Measurements from ENCODE around the gene CISD1. TPM values are rescaled to one million over a fixed set of nuclear protein-coding genes. Genes with fewer than 3 reads are reported as not detected.
A peak's percentile ranks its signal among the peaks of the same experiment; 100 is the strongest.

The CISD1 gene
- total RNA-seq, 1 donor from 2014 or later: 41.4 TPM

DNA sequence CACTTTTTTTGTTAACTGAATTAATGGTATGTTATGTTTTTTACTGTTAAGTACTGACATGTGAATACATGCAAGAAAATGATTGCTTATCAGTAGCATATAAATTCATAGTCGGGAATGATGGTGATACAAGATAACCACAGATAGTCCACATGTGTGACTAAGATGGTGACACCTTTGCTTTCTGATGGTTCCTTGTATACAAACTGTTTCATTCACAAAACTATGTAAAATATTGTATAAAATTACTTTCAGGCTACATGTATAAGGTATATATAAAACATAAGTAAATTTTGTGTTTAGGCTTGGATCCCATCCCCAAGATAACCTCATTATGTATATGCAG, 10.0 kb downstream of the CISD1 start:
- peaks cover 26% of the 10 kb centered on the region for H3K4me1 Mint-ChIP-seq (ENCODE audit: unreplicated experiment)
- no peak overlapping the region for H3K27ac Mint-ChIP-seq
- H3K4me3 Mint-ChIP-seq: no peak overlapping the region
- no peaks in the 10 kb centered on the region for H3K27me3 Mint-ChIP-seq
- DNase-seq (ENCODE audit: extremely low spot score, unreplicated experiment): no peak
- no peak for TF ChIP-seq CTCF (conservative IDR thresholded peaks at IDR 0.05)
- peaks cover 17% of the 10 kb centered on the region for H3K36me3 Mint-ChIP-seq
- no peaks in the 10 kb centered on the region for H3K9me3 Mint-ChIP-seq

DNA sequence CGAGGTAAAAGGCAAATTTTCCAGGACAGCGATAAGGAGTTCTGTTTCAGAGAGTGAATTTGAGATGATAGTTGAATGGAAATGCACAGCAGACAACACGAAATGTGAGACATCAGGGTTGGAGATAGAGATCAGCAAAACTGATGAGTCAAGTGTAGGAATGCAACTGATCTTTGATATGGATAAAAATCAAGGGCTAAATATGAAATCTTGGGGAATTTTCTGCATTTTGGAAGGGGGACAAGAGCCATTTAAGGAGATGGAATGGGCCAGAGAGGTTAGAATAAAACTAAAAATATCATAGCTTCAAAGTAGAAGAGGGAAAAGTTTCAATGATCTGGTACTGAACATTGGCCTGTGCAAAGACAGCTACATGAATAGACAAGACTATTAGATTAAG, 11.5 kb downstream of the CISD1 start:
- Mint-ChIP-seq H3K27me3 (no peaks in the 10 kb centered on the region), H3K9me3 (no peaks in the 10 kb centered on the region), H3K36me3 (peaks cover 17% of the 10 kb centered on the region), H3K4me1 (ENCODE audit: unreplicated experiment) (peaks cover 14% of the 10 kb centered on the region), H3K4me3 (no peak overlapping the region), H3K27ac (no peak overlapping the region)
- TF ChIP-seq CTCF (conservative IDR thresholded peaks at IDR 0.05): no peak
- no peak for DNase-seq (ENCODE audit: extremely low spot score, unreplicated experiment)

DNA sequence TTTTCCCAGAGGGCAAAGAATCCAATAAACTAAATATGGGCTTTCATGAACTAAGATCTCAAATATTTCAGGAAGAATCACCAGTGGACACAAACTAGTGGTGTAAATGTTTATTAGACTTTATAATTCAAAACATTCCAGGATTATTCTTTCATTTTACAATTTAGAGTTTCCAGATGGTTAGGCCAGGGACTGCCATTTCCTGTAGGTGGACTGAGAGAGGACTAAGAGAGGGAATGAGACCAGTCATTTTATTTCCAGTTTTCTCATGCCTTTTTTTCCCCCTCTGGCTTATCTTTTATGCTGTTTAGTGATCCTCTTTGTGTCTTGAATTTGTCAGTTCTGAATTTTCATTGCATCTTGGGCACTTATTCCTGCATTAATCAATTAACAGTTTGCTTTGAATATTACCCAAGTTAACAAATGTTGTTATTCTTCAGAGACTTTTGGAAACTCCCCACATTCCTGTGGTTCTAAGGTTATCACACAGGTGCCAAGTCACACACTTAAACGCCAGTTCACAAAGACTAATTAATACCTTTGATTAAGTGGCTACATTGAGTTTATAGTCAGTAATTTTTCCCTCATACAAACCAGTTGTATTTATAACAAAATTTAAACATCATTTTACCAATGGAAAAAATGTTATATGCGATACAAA, 12.3 kb downstream of the CISD1 start:
- peaks cover 9% of the 10 kb centered on the region for H3K4me1 Mint-ChIP-seq (ENCODE audit: unreplicated experiment)
- TF ChIP-seq CTCF (conservative IDR thresholded peaks at IDR 0.05): no peak
- peaks cover 17% of the 10 kb centered on the region for H3K36me3 Mint-ChIP-seq
- no peak for DNase-seq (ENCODE audit: extremely low spot score, unreplicated experiment)
- H3K27ac Mint-ChIP-seq: no peak overlapping the region
- no peaks in the 10 kb centered on the region for H3K9me3 Mint-ChIP-seq
- no peak overlapping the region for H3K4me3 Mint-ChIP-seq
- no peaks in the 10 kb centered on the region for H3K27me3 Mint-ChIP-seq

DNA sequence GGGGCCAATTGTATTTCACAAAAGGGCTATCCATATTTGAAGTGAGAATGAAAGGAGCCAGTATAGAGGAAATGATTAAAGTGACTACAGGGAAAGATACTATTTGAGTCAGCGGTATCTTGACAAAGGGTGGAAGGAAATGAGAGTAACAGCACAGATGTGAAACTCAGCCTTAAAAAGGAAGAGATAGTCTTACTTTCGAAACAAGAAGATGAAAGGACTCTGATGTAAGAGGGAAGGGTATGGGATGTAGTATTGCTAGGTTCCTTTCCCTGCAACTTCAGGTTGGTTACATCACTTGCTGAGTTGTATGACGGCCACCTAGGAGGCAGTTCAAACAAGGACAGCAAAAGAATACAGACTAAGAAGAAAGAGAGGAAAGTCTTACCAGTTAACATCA, 13.7 kb downstream of the CISD1 start:
- H3K27me3 Mint-ChIP-seq: no peaks in the 10 kb centered on the region
- no peak overlapping the region for H3K27ac Mint-ChIP-seq
- DNase-seq (ENCODE audit: extremely low spot score, unreplicated experiment): no peak
- no peaks in the 10 kb centered on the region for H3K9me3 Mint-ChIP-seq
- peaks cover 9% of the 10 kb centered on the region for H3K4me1 Mint-ChIP-seq (ENCODE audit: unreplicated experiment)
- H3K36me3 Mint-ChIP-seq: peaks cover 17% of the 10 kb centered on the region
- H3K4me3 Mint-ChIP-seq: no peak overlapping the region
- TF ChIP-seq CTCF (conservative IDR thresholded peaks at IDR 0.05): no peak

DNA sequence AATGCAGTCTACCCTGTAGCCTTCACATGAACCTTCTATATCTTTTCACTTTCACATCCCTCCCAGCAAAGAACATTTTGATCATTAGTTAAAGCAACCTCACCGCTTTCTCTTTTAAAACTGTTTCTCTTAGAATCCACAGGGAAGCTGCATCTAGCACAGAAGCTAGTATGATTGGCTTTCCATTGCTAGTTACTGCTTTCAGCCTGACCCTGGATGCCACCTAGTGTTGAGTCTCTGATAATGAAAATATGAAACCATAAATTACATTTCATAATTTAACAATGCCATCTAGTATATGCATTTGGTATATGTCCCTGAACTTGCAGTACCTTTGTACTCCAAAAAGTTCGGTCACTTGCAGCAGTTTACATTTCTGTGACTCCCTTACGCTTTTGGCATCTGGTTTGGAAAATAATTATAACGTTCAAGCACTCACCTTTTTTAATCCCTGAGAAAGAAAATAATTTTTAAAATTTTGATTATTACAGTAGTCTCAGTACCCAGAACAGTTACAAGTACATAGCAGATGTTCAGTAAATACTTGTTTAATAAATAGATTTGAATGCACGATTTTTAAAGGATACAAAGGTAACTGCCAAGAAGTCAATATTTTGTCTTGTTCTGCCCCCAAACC, 22.7 kb downstream of the CISD1 start:
- no peak overlapping the region for H3K27ac Mint-ChIP-seq
- H3K27me3 Mint-ChIP-seq: no peaks in the 10 kb centered on the region
- H3K4me1 Mint-ChIP-seq (ENCODE audit: unreplicated experiment): peaks cover 5% of the 10 kb centered on the region
- no peaks in the 10 kb centered on the region for H3K9me3 Mint-ChIP-seq
- H3K36me3 Mint-ChIP-seq: no peaks in the 10 kb centered on the region
- no peak overlapping the region for H3K4me3 Mint-ChIP-seq
- TF ChIP-seq CTCF (conservative IDR thresholded peaks at IDR 0.05): peak; percentile 77
- no peak for DNase-seq (ENCODE audit: extremely low spot score, unreplicated experiment)
